Uterine smooth muscle cell (primary cell): Measurements from ENCODE around the gene HLA-DQA1. TPM values are rescaled to one million over a fixed set of nuclear protein-coding genes. Genes with fewer than 3 reads are reported as not detected.

Source experiments
- total RNA-seq: library from RNA; depleted of rRNA; stranded (reverse); fragments of >200 nt; gene quantifications from 2 replicates; pipeline ENCODE4 v1.2.3, GENCODE V29; 2014

The HLA-DQA1 gene
- not detected in 2 replicates for total RNA-seq

GRCh38 chr6:32637219-32637880, at the start of gene HLA-DQA1:
Gene HLA-DQA1, plus strand, starts transcription at chr6:32637406. Its CDS starts 53 bp downstream, at chr6:32637459.

GRCh38 chr6:32589596-32590449, 47.4 kb upstream of the HLA-DQA1 start, which contains the start of gene HLA-DRB1:
Gene HLA-DRB1, minus strand, starts transcription at chr6:32589848. Its CDS starts 106 bp downstream, at chr6:32589742.

GRCh38 chr6:32666420-32667300, 29.5 kb downstream of the HLA-DQA1 start, which contains the start of gene HLA-DQB1:
Gene HLA-DQB1, minus strand, starts transcription at chr6:32666657. Its CDS starts 50 bp downstream, at chr6:32666607.

Other genes with a start within 250 kb of the HLA-DQA1 start
- gene BTNL2, start 230.2 kb upstream of the HLA-DQA1 start, total RNA-seq = not detected in 2 replicates
- gene HLA-DRA, start 197.5 kb upstream of the HLA-DQA1 start, total RNA-seq = not detected in 2 replicates
- gene HLA-DRB5, start 107.1 kb upstream of the HLA-DQA1 start, total RNA-seq = not detected in 2 replicates
- gene HLA-DRB1, start 47.6 kb upstream of the HLA-DQA1 start, total RNA-seq = not detected in 2 replicates
- gene HLA-DQB1, start 29.3 kb downstream of the HLA-DQA1 start, total RNA-seq = not detected in 2 replicates
- gene HLA-DQA2, start 104.0 kb downstream of the HLA-DQA1 start, total RNA-seq = not detected in 2 replicates
- not detected in 2 replicates for gene HLA-DQB2, start 126.1 kb downstream of the HLA-DQA1 start, total RNA-seq
- 0.11 and 0.12 TPM in 2 replicates for gene HLA-DOB, start 179.6 kb downstream of the HLA-DQA1 start, total RNA-seq
- 8.0 and 10.3 TPM in 2 replicates for gene TAP2, start 201.3 kb downstream of the HLA-DQA1 start, total RNA-seq
- gene PSMB8, start 206.6 kb downstream of the HLA-DQA1 start, total RNA-seq = 41.2 and 52.1 TPM in 2 replicates
- gene TAP1, start 216.3 kb downstream of the HLA-DQA1 start, total RNA-seq = 39.5 and 48.9 TPM in 2 replicates
- gene PSMB9, start 216.8 kb downstream of the HLA-DQA1 start, total RNA-seq = 26.7 and 30.7 TPM in 2 replicates